HG02798 (cell line): Measurements from ENCODE around the gene PDLIM5.
A peak's percentile ranks its signal among the peaks of the same experiment; 100 is the strongest.
"Not testable (repeated sequence)": the region's sequence is repeated elsewhere in the genome, so short reads cannot be mapped to it uniquely, and the experiment has no call there.

Source experiments
- ATAC-seq: cut with Tn5 transposase; IDR thresholded peaks from one replicate; pipeline ENCODE4 v1.9.1; 2021; ENCODE audit warnings: mild to moderate bottlenecking; ENCODE audit not compliant: unreplicated experiment, poor library complexity

The PDLIM5 gene

DNA sequence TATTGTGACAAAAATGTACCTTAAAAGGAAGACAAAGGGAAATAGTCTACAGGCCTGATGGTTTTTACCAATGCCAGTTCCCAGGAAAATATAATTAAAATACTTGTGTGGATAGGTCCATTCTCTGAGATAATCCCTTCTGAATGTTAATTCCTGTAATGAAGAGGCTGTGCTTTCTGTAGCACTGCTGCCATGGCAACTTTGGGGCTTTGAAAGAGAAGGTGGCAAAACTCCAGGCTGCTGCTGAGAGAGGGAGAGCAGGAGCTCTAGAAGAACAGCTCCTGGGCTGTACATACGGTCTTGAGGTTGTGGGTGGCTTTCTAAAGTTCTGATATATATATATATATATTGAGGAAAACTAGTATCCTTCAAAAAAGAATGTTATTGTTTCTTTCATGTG is 125.4 kb downstream of the PDLIM5 start:
- no peak for ATAC-seq

DNA sequence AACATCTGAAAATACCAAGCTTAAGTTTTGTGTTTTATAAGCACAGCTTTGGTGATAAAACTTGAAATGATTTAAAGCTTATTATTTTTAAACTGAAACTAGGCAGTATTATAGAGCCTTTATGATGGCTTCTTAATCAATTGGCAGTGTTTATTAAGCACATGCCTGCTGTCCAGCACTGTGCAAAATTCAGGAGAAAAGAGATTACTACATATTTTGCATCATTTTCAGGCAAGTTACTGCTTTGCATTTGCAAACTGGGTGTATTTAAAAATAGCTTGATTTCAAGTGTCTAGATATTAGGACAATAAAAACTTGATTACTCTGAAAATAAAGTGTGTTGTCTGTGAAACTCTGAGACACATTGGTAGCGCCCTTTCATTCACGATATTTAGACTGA is 126.5 kb downstream of the PDLIM5 start:
- no peak for ATAC-seq

DNA sequence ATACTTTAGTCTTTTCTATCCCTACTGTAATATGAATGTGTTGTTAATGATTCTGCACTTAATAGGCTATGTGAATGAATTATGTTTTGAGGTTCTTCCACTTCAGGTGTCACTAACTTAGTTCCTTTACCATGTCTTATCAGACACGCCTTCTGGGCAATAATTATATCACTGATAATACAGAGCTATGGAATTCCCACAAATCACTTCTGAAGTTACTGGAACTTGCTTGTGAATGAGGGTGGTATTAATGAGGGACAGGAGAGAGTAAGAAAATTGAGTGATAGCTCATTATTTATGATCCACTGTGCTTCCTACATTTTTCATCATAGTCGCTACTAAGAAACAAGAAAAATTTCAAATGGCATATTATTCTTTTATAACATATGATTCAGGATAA is 130.0 kb downstream of the PDLIM5 start:
- ATAC-seq, result no peak

- ATAC-seq, result no peak
Observed at GRCh38 chr4:94582517-94582916, 130.8 kb downstream of the PDLIM5 start.

GRCh38 chr4:94583914-94584641 is 132.3 kb downstream of the PDLIM5 start:
- ATAC-seq, result peak; percentile 91

GRCh38 chr4:94588896-94589693 is 137.4 kb downstream of the PDLIM5 start:
- ATAC-seq, result no peak

GRCh38 chr4:94590493-94590892 is 138.8 kb downstream of the PDLIM5 start:
- ATAC-seq, result no peak

GRCh38 chr4:94591289-94591688 is 139.5 kb downstream of the PDLIM5 start:
- ATAC-seq, result no peak

- no peak for ATAC-seq
Observed at GRCh38 chr4:94595013-94595412, 143.3 kb downstream of the PDLIM5 start.

GRCh38 chr4:94595880-94596483 is 144.2 kb downstream of the PDLIM5 start:
- peak; percentile 91 for ATAC-seq

DNA sequence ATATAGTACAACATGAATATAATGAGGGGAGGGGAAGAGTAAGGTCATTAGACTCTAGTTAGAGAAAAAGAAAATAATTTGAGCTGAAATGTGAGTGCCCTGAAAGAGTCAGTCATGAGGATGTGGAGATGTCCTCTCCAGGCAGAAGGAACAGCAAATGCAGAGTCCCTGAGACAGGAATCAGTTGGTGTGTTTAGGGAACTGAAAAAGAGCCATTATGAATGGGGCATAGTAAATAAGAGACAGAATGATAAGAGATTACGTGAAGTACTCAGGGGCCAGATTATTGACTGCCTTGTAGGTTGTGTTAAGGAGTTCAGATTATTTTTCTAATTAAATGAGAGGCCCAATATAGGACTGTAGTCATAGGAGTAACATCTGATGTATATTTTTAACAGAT is 147.0 kb downstream of the PDLIM5 start:
- no peak for ATAC-seq

- ATAC-seq, result no peak
Observed at GRCh38 chr4:94603170-94603747, 151.5 kb downstream of the PDLIM5 start.

DNA sequence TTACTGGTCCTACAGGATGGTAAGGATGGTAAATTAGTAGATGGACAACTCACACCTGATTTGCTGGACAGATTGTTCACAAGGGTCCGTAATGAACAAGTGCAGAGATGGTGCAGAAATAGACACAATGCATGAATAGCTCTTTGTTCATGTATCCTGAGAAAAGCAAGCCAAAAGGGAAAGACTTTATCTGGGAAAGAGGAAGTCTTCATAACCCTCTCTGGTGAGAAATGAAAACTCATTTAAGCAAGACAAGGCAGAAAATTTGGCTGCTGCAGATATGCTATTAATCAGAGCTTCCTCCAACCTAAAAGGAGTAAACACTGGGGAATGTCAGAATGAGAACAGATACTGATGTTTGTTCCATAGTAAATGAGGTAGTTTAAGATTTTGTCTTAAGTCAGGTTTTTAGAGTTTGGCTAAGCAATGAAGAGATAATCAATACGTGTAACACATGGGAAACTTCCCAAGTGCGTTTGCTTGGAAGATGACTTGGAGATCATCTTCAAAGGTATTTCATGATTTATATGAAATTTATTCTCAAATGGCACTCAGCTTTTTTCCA is 153.6 kb downstream of the PDLIM5 start:
- ATAC-seq, result no peak

DNA sequence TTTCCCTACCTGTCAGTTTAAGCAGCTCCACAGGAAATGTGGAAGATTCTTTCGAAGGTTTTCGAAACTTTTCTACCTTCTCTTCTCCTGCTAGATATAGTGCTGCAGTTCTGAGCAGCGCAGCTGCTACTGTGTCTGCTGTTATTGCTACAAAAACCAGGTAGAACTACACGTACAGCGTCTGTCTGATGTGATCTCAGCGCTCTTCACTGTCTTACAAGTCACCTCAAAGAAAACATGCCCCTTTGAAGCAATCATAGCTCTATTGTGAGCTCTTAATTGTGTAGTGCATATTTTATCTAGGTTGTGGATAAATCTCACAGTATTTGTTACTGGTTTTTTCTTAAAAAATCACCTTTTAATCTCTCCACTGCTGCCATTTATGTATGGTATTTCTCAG is 158.4 kb downstream of the PDLIM5 start:
- no peak for ATAC-seq

DNA sequence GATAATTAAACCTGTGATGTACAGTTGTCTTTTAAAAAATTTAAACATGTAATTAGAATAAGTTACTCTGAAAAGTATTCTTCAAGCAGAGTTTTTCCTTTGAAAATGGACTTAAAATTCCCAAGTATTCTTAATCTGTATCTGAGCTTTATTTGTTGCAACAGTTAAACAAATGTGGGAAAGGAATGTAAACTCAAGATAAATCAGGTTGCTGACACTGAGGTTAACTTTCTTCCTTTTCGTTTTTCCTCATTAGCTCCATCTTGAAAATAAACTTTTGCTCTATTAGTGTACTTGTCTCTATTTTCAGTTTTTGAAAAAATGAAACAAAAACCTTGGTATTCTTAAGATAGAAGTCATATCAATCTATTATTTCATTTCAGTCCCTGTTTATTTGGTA is 161.5 kb downstream of the PDLIM5 start:
- ATAC-seq, result no peak

- no peak for ATAC-seq
Observed at GRCh38 chr4:94615451-94615850, 163.7 kb downstream of the PDLIM5 start.

GRCh38 chr4:94621491-94622080 is 169.8 kb downstream of the PDLIM5 start:
- ATAC-seq, result peak; percentile 75

- ATAC-seq, result no peak
Observed at GRCh38 chr4:94623126-94623911, 171.6 kb downstream of the PDLIM5 start.

DNA sequence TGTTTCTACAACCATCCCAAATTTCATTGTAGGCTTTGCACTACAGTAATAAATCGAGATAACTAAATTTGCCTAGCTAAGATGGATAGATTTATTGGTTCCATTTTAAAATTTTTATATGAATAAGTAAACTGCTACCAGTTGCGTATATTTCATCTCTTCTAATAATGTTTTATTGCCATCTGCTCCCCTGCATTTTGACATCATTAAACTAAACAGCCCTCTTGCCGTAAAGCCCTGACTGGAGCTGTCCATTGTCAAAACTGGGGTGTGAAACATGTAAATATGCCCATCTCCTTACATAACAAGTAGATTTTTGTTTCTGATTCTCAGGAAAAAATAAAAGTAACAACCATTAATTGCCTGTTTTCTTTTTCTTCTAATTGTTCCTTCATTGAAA is 175.2 kb downstream of the PDLIM5 start:
- ATAC-seq, result no peak

GRCh38 chr4:94629058-94629457 is 177.3 kb downstream of the PDLIM5 start:
- ATAC-seq, result not testable (repeated sequence)
